Ishikawa (cell line): Measurements from ENCODE around the gene SLC25A47.

ENCODE experiments used
- CEBPB ChIP-seq: IDR thresholded peaks from 2 replicates; pipeline ENCODE4 v1.6.1; 2012
- CREB1 ChIP-seq: IDR thresholded peaks from 2 replicates; pipeline ENCODE4 v1.6.1; 2012; ENCODE audit warnings: low read depth
- EGR1 ChIP-seq: IDR thresholded peaks from 2 replicates; pipeline ENCODE4 v1.6.1; 2012
- EP300 ChIP-seq: IDR thresholded peaks from 2 replicates; pipeline ENCODE4 v1.6.1; 2012; ENCODE audit warnings: borderline replicate concordance
- FOXM1 ChIP-seq: IDR thresholded peaks from 2 replicates; pipeline ENCODE4 v1.6.1; 2012; ENCODE audit warnings: low read depth, borderline replicate concordance
- MAX ChIP-seq: IDR thresholded peaks from 2 replicates; pipeline ENCODE4 v1.6.1; 2012
- NFIC ChIP-seq: IDR thresholded peaks from 2 replicates; pipeline ENCODE4 v1.6.1; 2012
- RAD21 ChIP-seq: IDR thresholded peaks from 2 replicates; pipeline ENCODE4 v1.6.1; 2012; ENCODE audit warnings: low read depth
- REST ChIP-seq: IDR thresholded peaks from 2 replicates; pipeline ENCODE4 v1.6.1; 2012; ENCODE audit warnings: low read depth, mild to moderate bottlenecking
- TAF1 ChIP-seq: IDR thresholded peaks from 2 replicates; pipeline ENCODE4 v1.6.1; 2012; ENCODE audit warnings: low read depth, mild to moderate bottlenecking
- TCF12 ChIP-seq: IDR thresholded peaks from 2 replicates; pipeline ENCODE4 v1.6.1; 2012; ENCODE audit warnings: low read depth
- TEAD4 ChIP-seq: IDR thresholded peaks from 2 replicates; pipeline ENCODE4 v1.6.1; 2012
- USF1 ChIP-seq: IDR thresholded peaks from 2 replicates; pipeline ENCODE4 v1.6.1; 2012
- YY1 ChIP-seq: IDR thresholded peaks from 2 replicates; pipeline ENCODE4 v1.6.1; 2012; ENCODE audit warnings: low read depth
- ZBTB7A ChIP-seq: IDR thresholded peaks from 2 replicates; pipeline ENCODE4 v1.6.1; 2012; ENCODE audit warnings: low read depth

Gene SLC25A47

GRCh38 chr14:100372357-100373048 lies 49.4 kb downstream of the SLC25A47 start:
- TF ChIP-seq TAF1: no peak
- no peak for TF ChIP-seq ZBTB7A
- no peak for TF ChIP-seq EGR1
- TF ChIP-seq CEBPB: no peak
- no peak for TF ChIP-seq NFIC
- TF ChIP-seq TEAD4: no peak
- TF ChIP-seq MAX: no peak
- no peak for TF ChIP-seq EP300

- TF ChIP-seq EP300: no peak
These were observed 51.1 kb downstream of the SLC25A47 start for GRCh38 chr14:100374270-100374669.

- no peak for TF ChIP-seq REST
- no peak for TF ChIP-seq TCF12
- no peak for TF ChIP-seq FOXM1
- no peak for TF ChIP-seq CREB1
- TF ChIP-seq MAX: no peak
- TF ChIP-seq NFIC: no peak
- no peak for TF ChIP-seq ZBTB7A
- no peak for TF ChIP-seq YY1
- no peak for TF ChIP-seq EP300
- TF ChIP-seq TAF1: no peak
- TF ChIP-seq CEBPB: no peak
- TF ChIP-seq EGR1: no peak
- no peak for TF ChIP-seq USF1
- no peak for TF ChIP-seq RAD21
- no peak for TF ChIP-seq TEAD4
These were observed 51.7 kb downstream of the SLC25A47 start for GRCh38 chr14:100374876-100375265.

GRCh38 chr14:100375266-100375962 lies 52.3 kb downstream of the SLC25A47 start:
- TF ChIP-seq TCF12: no peak
- TF ChIP-seq CEBPB: peak; percentile 37; the same call in 1 of the 2 replicates
- 0 out of 2 replicates have a peak, but pooled peaks have one; percentile 18 for TF ChIP-seq EP300
- no peak for TF ChIP-seq MAX
- peak; percentile 69; the same call in 1 of the 2 replicates for TF ChIP-seq EGR1
- TF ChIP-seq RAD21: no peak

GRCh38 chr14:100375963-100376735 lies 53.0 kb downstream of the SLC25A47 start, which contains the start of gene WDR25:
TSS of gene WDR25 (plus strand) at chr14:100376485.
- TF ChIP-seq EGR1 (peak; percentile 59), ZBTB7A (no peak), REST (no peak), CEBPB (no peak), FOXM1 (0 out of 2 replicates have a peak, but pooled peaks have one; percentile 35), NFIC (peak; percentile 80), YY1 (peak; percentile 72; the same call in 1 of the 2 replicates), CREB1 (peak; percentile 59), TCF12 (peak; percentile 72), TAF1 (peak; percentile 87), RAD21 (no peak), EP300 (0 out of 2 replicates have a peak, but pooled peaks have one; percentile 38), MAX (peak; percentile 80), USF1 (peak; percentile 75), TEAD4 (no peak)
